Astrocyte (in vitro differentiated cells and primary cell): ENCODE data around the gene NUP155. TPM values are rescaled to one million over a fixed set of nuclear protein-coding genes. Genes with fewer than 3 reads are reported as not detected.

ENCODE experiments used
- DNase-seq: peaks from one replicate; pipeline ENCODE4 v3.0.0-alpha.2; 2010; ENCODE audit warnings: low read depth
- FAIRE-seq: peaks from 2 replicates; lab custom pipeline; 2011; peaks lifted over from hg19 to GRCh38; lab: Jason Lieb, UNC
- H2AFZ ChIP-seq: 2 replicates; pipeline ENCODE4 v1.6.0; 2012; ENCODE audit warnings: low read depth, low read length, inconsistent platforms
- H3K27ac ChIP-seq: 2 replicates; pipeline ENCODE4 v1.5.1; 2011; ENCODE audit warnings: low read depth, low read length, inconsistent platforms
- H3K27me3 ChIP-seq: 2 replicates; pipeline ENCODE4 v1.6.0; 2011; ENCODE audit warnings: low read length, inconsistent platforms; ENCODE audit not compliant: insufficient read depth
- H3K36me3 ChIP-seq: 2 replicates; pipeline ENCODE4 v1.5.1; 2011; ENCODE audit warnings: low read length, inconsistent platforms; ENCODE audit not compliant: insufficient read depth
- H3K4me1 ChIP-seq: 2 replicates; pipeline ENCODE4 v1.5.1; 2011; ENCODE audit warnings: low read length, inconsistent platforms; ENCODE audit not compliant: insufficient read depth
- H3K4me2 ChIP-seq: 2 replicates; pipeline ENCODE4 v1.6.0; 2012; ENCODE audit warnings: low read length, inconsistent platforms
- H3K4me3 ChIP-seq: 2 replicates; pipeline ENCODE4 v1.5.1; 2011; ENCODE audit warnings: low read depth, mild to moderate bottlenecking, low read length, inconsistent platforms; ENCODE audit not compliant: insufficient read depth
- H3K79me2 ChIP-seq: 2 replicates; pipeline ENCODE4 v1.6.0; 2012; ENCODE audit warnings: mild to moderate bottlenecking, low read length, inconsistent platforms; ENCODE audit not compliant: insufficient read depth
- H3K9ac ChIP-seq: 2 replicates; pipeline ENCODE4 v1.6.0; 2012; ENCODE audit warnings: mild to moderate bottlenecking, low read length, inconsistent platforms
- H3K9me3 ChIP-seq: 2 replicates; pipeline ENCODE4 v1.5.1; 2012; ENCODE audit warnings: low read depth, mild to moderate bottlenecking, low read length, inconsistent platforms; ENCODE audit not compliant: insufficient read depth
- H4K20me1 ChIP-seq: 2 replicates; pipeline ENCODE4 v1.6.0; 2012; ENCODE audit warnings: low read length, inconsistent platforms; ENCODE audit not compliant: insufficient read depth
- H3K27ac Mint-ChIP-seq: one replicate; pipeline ENCODE4 v1.8.0; 2021; ENCODE audit warnings: mild to moderate bottlenecking, mixed read lengths; ENCODE audit not compliant: unreplicated experiment
- H3K27me3 Mint-ChIP-seq: one replicate; pipeline ENCODE4 v1.8.0; 2021; ENCODE audit warnings: low read depth, mixed read lengths; ENCODE audit not compliant: unreplicated experiment
- H3K36me3 Mint-ChIP-seq: one replicate; pipeline ENCODE4 v1.8.0; 2021; ENCODE audit warnings: low read depth, mixed read lengths; ENCODE audit not compliant: unreplicated experiment
- H3K4me1 Mint-ChIP-seq: one replicate; pipeline ENCODE4 v1.8.0; 2021; ENCODE audit warnings: low read depth, mixed read lengths; ENCODE audit not compliant: unreplicated experiment
- H3K4me3 Mint-ChIP-seq: one replicate; pipeline ENCODE4 v1.8.0; 2021; ENCODE audit warnings: mild to moderate bottlenecking, moderate library complexity, mixed read lengths; ENCODE audit not compliant: unreplicated experiment
- H3K9me3 Mint-ChIP-seq: one replicate; pipeline ENCODE4 v1.8.0; 2021; ENCODE audit warnings: mild to moderate bottlenecking, mixed read lengths; ENCODE audit not compliant: unreplicated experiment
- CTCF ChIP-seq: IDR thresholded peaks from 2 replicates; pipeline ENCODE4 v1.5.1; 2011; ENCODE audit warnings: low read depth, mild to moderate bottlenecking, inconsistent platforms, low read length, moderate library complexity; ENCODE audit not compliant: insufficient read depth
- EZH2 ChIP-seq: IDR thresholded peaks from 2 replicates; pipeline ENCODE4 v1.6.1; 2012; ENCODE audit warnings: mild to moderate bottlenecking, low read length, inconsistent platforms; ENCODE audit not compliant: insufficient read depth
- total RNA-seq: library from RNA; stranded (reverse); gene quantifications from 2 replicates; pipeline ENCODE4 v1.2.1, GENCODE V29; 2021

The NUP155 gene
- total RNA-seq, 1 donor from 2014 or later = 28.8 TPM

GRCh38 chr5:37316027-37316426 is 54.9 kb downstream of the NUP155 start:
- no peak overlapping the region for H3K27ac Mint-ChIP-seq
- H2AFZ ChIP-seq = no peak overlapping the region
- no peaks in the 10 kb centered on the region for H3K9me3 Mint-ChIP-seq
- no peaks in the 10 kb centered on the region for H3K9me3 ChIP-seq
- TF ChIP-seq EZH2 (no peak), CTCF (no peak)
- H3K4me1 ChIP-seq = no peaks in the 10 kb centered on the region
- H3K4me2 ChIP-seq = no peak overlapping the region
- no peaks in the 10 kb centered on the region for H3K79me2 ChIP-seq
- H3K4me3 Mint-ChIP-seq = no peak overlapping the region
- no peak for FAIRE-seq
- H3K27me3 Mint-ChIP-seq = no peaks in the 10 kb centered on the region
- no peak overlapping the region for H3K4me3 ChIP-seq
- peaks cover 2% of the 10 kb centered on the region for H3K36me3 Mint-ChIP-seq
- no peaks in the 10 kb centered on the region for H3K27me3 ChIP-seq
- no peak overlapping the region for H3K9ac ChIP-seq
- H3K36me3 ChIP-seq = peaks cover 42% of the 10 kb centered on the region
- no peaks in the 10 kb centered on the region for H3K4me1 Mint-ChIP-seq
- DNase-seq = no peak
- no peaks in the 10 kb centered on the region for H4K20me1 ChIP-seq
- H3K27ac ChIP-seq = no peak overlapping the region

- Histone ChIP-seq H3K27me3 (no peaks in the 10 kb centered on the region), H3K4me3 (no peak overlapping the region), H2AFZ (no peak overlapping the region), H3K36me3 (peaks cover 40% of the 10 kb centered on the region), H3K27ac (no peak overlapping the region), H3K4me2 (no peak overlapping the region), H3K9me3 (no peaks in the 10 kb centered on the region), H4K20me1 (no peaks in the 10 kb centered on the region), H3K9ac (no peak overlapping the region), H3K79me2 (no peaks in the 10 kb centered on the region), H3K4me1 (no peaks in the 10 kb centered on the region)
- no peak for TF ChIP-seq CTCF
- TF ChIP-seq EZH2 = no peak
- Mint-ChIP-seq H3K36me3 (peaks cover 10% of the 10 kb centered on the region), H3K27ac (no peak overlapping the region), H3K9me3 (no peaks in the 10 kb centered on the region), H3K4me3 (no peak overlapping the region), H3K27me3 (no peaks in the 10 kb centered on the region), H3K4me1 (no peaks in the 10 kb centered on the region)
- no peak for DNase-seq
- no peak for FAIRE-seq
Observed at GRCh38 chr5:37310360-37310759, 60.5 kb downstream of the NUP155 start.

GRCh38 chr5:37308793-37309192 is 62.1 kb downstream of the NUP155 start:
- H3K27me3 Mint-ChIP-seq = no peaks in the 10 kb centered on the region
- Histone ChIP-seq H3K36me3 (peaks cover 49% of the 10 kb centered on the region), H3K4me3 (no peak overlapping the region), H3K79me2 (no peaks in the 10 kb centered on the region), H3K27ac (no peak overlapping the region), H4K20me1 (no peaks in the 10 kb centered on the region), H2AFZ (no peak overlapping the region), H3K27me3 (no peaks in the 10 kb centered on the region), H3K4me1 (no peaks in the 10 kb centered on the region), H3K4me2 (no peak overlapping the region), H3K9me3 (no peaks in the 10 kb centered on the region), H3K9ac (no peak overlapping the region)
- TF ChIP-seq CTCF (no peak), EZH2 (no peak)
- no peak overlapping the region for H3K27ac Mint-ChIP-seq
- H3K4me3 Mint-ChIP-seq = no peak overlapping the region
- no peak for FAIRE-seq
- no peaks in the 10 kb centered on the region for H3K4me1 Mint-ChIP-seq
- H3K9me3 Mint-ChIP-seq = no peaks in the 10 kb centered on the region
- DNase-seq = no peak
- H3K36me3 Mint-ChIP-seq = peaks cover 10% of the 10 kb centered on the region
